Left lung (tissue), 10 donors: ENCODE measurements around the gene DHX36. TPM values are rescaled to one million over a fixed set of nuclear protein-coding genes. Genes with fewer than 3 reads are reported as not detected.
A peak's percentile ranks its signal among the peaks of the same experiment; 100 is the strongest.

Experiments
- ATAC-seq: fragments of 200-7000 bp; cut with Tn5 transposase; one replicate; pipeline ENCODE4 v1.9.1; 2020; ENCODE audit warnings: moderate library complexity
- DNase-seq, 4 donors: peaks; one replicate each; pipeline ENCODE4 v3.0.0-alpha.2; 2013 to 2020
- H3K27ac ChIP-seq, 2 donors: fragments of 200-600 bp; sonication (generic) in 1 of 2; one replicate each; pipeline versions ENCODE4 v1.5.0 to v1.8.0; 2020 to 2021
- H3K27me3 ChIP-seq, 2 donors: fragments of 200-600 bp; sonication (generic) in 1 of 2; one replicate each; pipeline versions ENCODE4 v1.5.0 to v1.8.0; 2020 to 2021
- H3K36me3 ChIP-seq, 2 donors: fragments of 200-600 bp; sonication (generic) in 1 of 2; one replicate each; pipeline versions ENCODE4 v1.5.0 to v1.8.0; 2020 to 2021
- H3K4me1 ChIP-seq, 2 donors: fragments of 200-600 bp; one replicate each; pipeline ENCODE4 v1.8.0; 2021
- H3K4me3 ChIP-seq, 2 donors: fragments of 200-600 bp; sonication (generic) in 1 of 2; one replicate each; pipeline versions ENCODE4 v1.5.0 to v1.8.0; 2020 to 2021; ENCODE audit warnings: mild to moderate bottlenecking in 1 of 2
- H3K9me3 ChIP-seq, 2 donors: fragments of 200-600 bp; sonication (generic) in 1 of 2; one replicate each; pipeline versions ENCODE4 v1.5.0 to v1.8.0; 2020 to 2021
- CTCF ChIP-seq, 2 donors: fragments of 200-600 bp; sonication (generic) in 1 of 2; IDR thresholded peaks; one replicate each; pipeline versions ENCODE4 v1.5.0 to v1.8.0; 2021; ENCODE audit warnings: antibody characterized with exemption in 2 of 2
- intact Hi-C, 2 donors: fragments of 100-400 bp; cut with DNase I; formaldehyde crosslinking; loops; one replicate each; pipeline versions ENCODE4 v1.11.2 to v1.14.2; 2022
- polyA plus RNA-seq, 6 donors: library from polyadenylated mRNA; unstranded; fragments of 120-200 nt; gene quantifications; one replicate each; pipeline ENCODE4 v1.2.1, GENCODE V29; 2013; ENCODE audit not compliant: insufficient read length in 6 of 6
- total RNA-seq, 2 donors: library from RNA; stranded (reverse); fragmentation: NEBNext Ultra II Directional; extraction: Animal tissue kit (Norgen Biotek cat#: 25700); gene quantifications; one replicate each; pipeline ENCODE4 v1.2.1, GENCODE V29; 2021
- donor health status: DM: no; HTN: yes; CAD: no.
- donor health status: DM: no; HTN: no; CAD: no.

Gene DHX36
- total and polyA plus RNA-seq, 8 donors, result 52.6 to 97.1 (median 76.8) TPM

DNA sequence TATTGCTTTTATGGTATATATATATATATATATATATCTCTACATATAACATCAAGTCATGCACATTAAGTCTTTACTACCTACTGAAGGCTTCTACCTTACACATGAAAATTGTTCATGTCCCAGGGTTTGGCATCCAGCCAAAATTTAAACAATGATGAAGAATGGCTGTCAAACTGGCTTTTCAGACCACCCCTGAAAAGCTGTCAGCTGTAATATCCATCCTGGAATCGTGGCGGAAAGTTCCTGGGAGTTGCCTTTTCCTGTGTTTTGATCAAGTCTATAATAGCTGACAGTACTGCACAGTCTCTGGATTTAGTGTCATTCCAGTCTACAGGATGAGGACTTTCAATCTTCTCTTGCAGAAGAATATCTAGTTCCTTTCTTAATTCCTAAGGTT, 48.3 kb downstream of the DHX36 start:
- intact Hi-C loops, result no loop called here
- no peaks in the 10 kb centered on the region for H3K9me3 ChIP-seq
- H3K27ac ChIP-seq, result no peak overlapping the region
- H3K4me1 ChIP-seq, result no peaks in the 10 kb centered on the region
- peaks cover 0 to 93% of the 10 kb centered on the region in 2 donors for H3K36me3 ChIP-seq
- no peaks in the 10 kb centered on the region for H3K27me3 ChIP-seq
- H3K4me3 ChIP-seq, result no peak overlapping the region
- TF ChIP-seq CTCF (IDR thresholded peaks at IDR 0.05), result no peak
- DNase-seq, result peak in 1 of 4 donors; percentile 9
- no peak for ATAC-seq

GRCh38 chr3:154275292-154275691, 49.0 kb downstream of the DHX36 start:
- intact Hi-C loops, result no loop called here
- DNase-seq (no peak), ATAC-seq (no peak)
- Histone ChIP-seq H3K27ac (no peak overlapping the region), H3K4me3 (no peak overlapping the region), H3K27me3 (no peaks in the 10 kb centered on the region), H3K4me1 (no peaks in the 10 kb centered on the region), H3K9me3 (no peaks in the 10 kb centered on the region), H3K36me3 (peaks cover 0 to 90% of the 10 kb centered on the region in 2 donors)
- no peak for TF ChIP-seq CTCF (IDR thresholded peaks at IDR 0.05)

DNA sequence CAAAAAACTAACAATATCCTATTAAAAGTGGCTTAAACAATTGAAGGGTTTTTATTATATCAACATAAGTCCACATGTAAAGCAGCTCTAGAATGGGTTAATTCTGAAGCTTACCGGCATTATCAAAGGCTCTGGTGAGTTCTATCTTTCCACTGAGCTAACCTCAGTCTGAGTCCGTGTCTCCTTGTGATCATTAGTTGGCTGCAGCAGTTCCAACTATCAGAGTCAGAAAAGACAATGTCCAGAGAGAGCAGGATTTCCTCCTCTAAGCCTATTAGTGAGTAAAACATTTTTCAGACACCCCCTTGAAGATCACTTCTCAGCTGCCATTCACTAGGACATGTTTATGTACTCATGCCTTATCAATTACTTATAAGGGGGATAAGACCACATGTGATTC, 49.9 kb downstream of the DHX36 start:
- no peaks in the 10 kb centered on the region for H3K9me3 ChIP-seq
- no peaks in the 10 kb centered on the region for H3K4me1 ChIP-seq
- TF ChIP-seq CTCF (IDR thresholded peaks at IDR 0.05), result no peak
- H3K36me3 ChIP-seq, result peaks cover 0 to 90% of the 10 kb centered on the region in 2 donors
- H3K27me3 ChIP-seq, result no peaks in the 10 kb centered on the region
- intact Hi-C loops, result no loop called here
- DNase-seq (no peak), ATAC-seq (no peak)
- H3K4me3 ChIP-seq, result no peak overlapping the region
- peak overlapping the region in 1 of 2 donors; percentile 15 for H3K27ac ChIP-seq

GRCh38 chr3:154273381-154273780, 50.9 kb downstream of the DHX36 start:
- intact Hi-C loops, result no loop called here
- Histone ChIP-seq H3K27ac (no peak overlapping the region), H3K36me3 (peaks cover 0 to 81% of the 10 kb centered on the region in 2 donors), H3K4me1 (no peaks in the 10 kb centered on the region), H3K27me3 (no peaks in the 10 kb centered on the region), H3K9me3 (no peaks in the 10 kb centered on the region), H3K4me3 (no peak overlapping the region)
- ATAC-seq (no peak), DNase-seq (no peak)
- TF ChIP-seq CTCF (IDR thresholded peaks at IDR 0.05), result no peak

- no peak for ATAC-seq
- intact Hi-C loops, result loop anchor here in 1 of 2 donors (10.0 kb wide), 1 partner anchor 160 kb away; no protein-coding TSS in a partner anchor
These were observed 69.8 kb downstream of the DHX36 start for GRCh38 chr3:154254527-154254926.

More at GRCh38 chr3:154254527-154254926, 69.8 kb downstream of the DHX36 start:
- Histone ChIP-seq H3K4me3 (no peak overlapping the region), H3K9me3 (no peaks in the 10 kb centered on the region), H3K4me1 (peaks cover 3 to 11% of the 10 kb centered on the region in 2 donors), H3K36me3 (peaks cover 0 to 78% of the 10 kb centered on the region in 2 donors), H3K27ac (no peak overlapping the region), H3K27me3 (no peaks in the 10 kb centered on the region)
- TF ChIP-seq CTCF (IDR thresholded peaks at IDR 0.05), result no peak
- DNase-seq, result no peak
